Endodermal cell (in vitro differentiated cells): ENCODE results near the gene PTPRS. TPM values are rescaled to one million over a fixed set of nuclear protein-coding genes. Genes with fewer than 3 reads are reported as not detected.

Experiments used
- DNase-seq: peaks from one replicate; pipeline ENCODE4 v3.0.0-alpha.2; 2017
- H3K27ac ChIP-seq: 2 replicates; pipeline ENCODE4 v1.5.1; 2013; ENCODE audit warnings: mild to moderate bottlenecking, low read depth, low read length, moderate library complexity
- H3K27me3 ChIP-seq: 2 replicates; pipeline ENCODE4 v1.6.1; 2013; ENCODE audit warnings: mild to moderate bottlenecking, low read length, moderate library complexity; ENCODE audit not compliant: insufficient read depth, control insufficient read depth, poor library complexity, severe bottlenecking
- H3K36me3 ChIP-seq: 2 replicates; pipeline ENCODE4 v1.7.0; 2013; ENCODE audit warnings: mild to moderate bottlenecking, low read length, moderate library complexity; ENCODE audit not compliant: control insufficient read depth, insufficient read depth
- H3K4me1 ChIP-seq: one replicate; pipeline ENCODE4 v1.7.0; 2013; ENCODE audit warnings: low read length; ENCODE audit not compliant: control insufficient read depth, insufficient read depth
- H3K4me3 ChIP-seq: 2 replicates; pipeline ENCODE4 v1.5.1; 2013; ENCODE audit warnings: mild to moderate bottlenecking, low read length, moderate library complexity
- H3K9ac ChIP-seq: 2 replicates; pipeline ENCODE4 v1.6.1; 2013; ENCODE audit warnings: mild to moderate bottlenecking, low read length, moderate library complexity; ENCODE audit not compliant: poor library complexity, severe bottlenecking; ENCODE audit errors: extremely low read depth
- H3K9me3 ChIP-seq: 2 replicates; pipeline ENCODE4 v1.6.1; 2013; ENCODE audit warnings: mild to moderate bottlenecking, low read length, moderate library complexity; ENCODE audit not compliant: control insufficient read depth
- H3K27ac Mint-ChIP-seq: 2 replicates; pipeline ENCODE4 v1.8.0; 2020; ENCODE audit warnings: mixed read lengths
- H3K27me3 Mint-ChIP-seq: 2 replicates; pipeline ENCODE4 v1.8.0; 2021; ENCODE audit warnings: mild to moderate bottlenecking, mixed read lengths; ENCODE audit not compliant: insufficient read depth
- H3K36me3 Mint-ChIP-seq: 2 replicates; pipeline ENCODE4 v1.8.0; 2020; ENCODE audit warnings: low read depth, mixed read lengths
- H3K4me1 Mint-ChIP-seq: 2 replicates; pipeline ENCODE4 v1.8.0; 2020; ENCODE audit warnings: mixed read lengths
- H3K4me3 Mint-ChIP-seq: 2 replicates; pipeline ENCODE4 v1.8.0; 2020; ENCODE audit warnings: mild to moderate bottlenecking, moderate library complexity, mixed read lengths
- H3K9me3 Mint-ChIP-seq: 2 replicates; pipeline ENCODE4 v1.8.0; 2020; ENCODE audit warnings: mild to moderate bottlenecking, mixed read lengths
- WGBS, 2 experiments: methylation state at CpG; one replicate each; pipeline versions ENCODE4 v1.1.5 to v1.1.7; 2013; ENCODE audit warnings: missing lambda C conversion rate in 2 of 2, mixed read lengths in 1 of 2; ENCODE audit not compliant: insufficient coverage in 1 of 2, insufficient read length in 1 of 2; 5-methylcytosine and 5-hydroxymethylcytosine counted together
- total RNA-seq, 2 donors: library from RNA; stranded (reverse); fragmentation: NEBNext Ultra II Directional in 1 of 2; extraction: Animal tissue kit (Norgen Biotek cat#: 25700) in 1 of 2; gene quantifications; 2 replicates in 1 of 2; 3 replicates in 1 of 2; pipeline ENCODE4 v1.2.1, GENCODE V29; 2021
- TF ChIP-seq, protein P1 (sequence below): fragments of 200-600 bp; sonication (generic); conservative IDR thresholded peaks from 2 replicates; pipeline ENCODE4 v1.5.0; 2021; ENCODE audit warnings: antibody characterized with exemption, mild to moderate bottlenecking

PTPRS gene
- total RNA-seq, 2 donors from 2014 or later = 226 to 248 TPM

DNA sequence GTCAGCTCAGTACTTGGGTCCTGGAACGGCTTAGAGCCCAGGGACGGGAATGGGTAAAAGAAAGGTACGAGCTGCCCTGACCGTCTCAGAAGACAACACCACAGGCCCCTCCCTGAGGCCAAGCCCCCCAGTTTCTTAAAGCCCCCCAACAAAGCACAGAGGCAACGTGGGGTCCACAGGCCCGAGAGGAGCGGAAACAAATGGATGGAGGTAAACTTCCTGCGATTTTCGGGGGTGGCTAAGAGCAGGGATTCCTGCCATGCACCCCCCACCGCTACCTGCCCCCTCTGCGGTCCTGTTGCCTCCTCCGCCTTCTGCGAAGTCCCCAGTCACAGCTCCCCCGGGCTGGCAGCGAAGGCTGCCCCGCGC lies 48.2 kb downstream of the PTPRS start:
- DNase-seq = no peak
- peak overlapping the region; percentile 47 for H3K9ac ChIP-seq
- no peaks in the 10 kb centered on the region for H3K9me3 Mint-ChIP-seq
- H3K4me1 Mint-ChIP-seq = peaks cover 16% of the 10 kb centered on the region
- 25 to 31% methylated on average over 4 to 12 of the region's 17 CpGs for WGBS, 2 experiments
- H3K27me3 Mint-ChIP-seq = no peaks in the 10 kb centered on the region
- H3K4me1 ChIP-seq = no peaks in the 10 kb centered on the region
- H3K4me3 Mint-ChIP-seq = peak overlapping the region; percentile 64
- H3K36me3 ChIP-seq = no peaks in the 10 kb centered on the region
- H3K27ac ChIP-seq = no peak overlapping the region
- H3K4me3 ChIP-seq = peak overlapping the region; percentile 74
- no peaks in the 10 kb centered on the region for H3K27me3 ChIP-seq
- peaks cover 10% of the 10 kb centered on the region for H3K36me3 Mint-ChIP-seq
- no peaks in the 10 kb centered on the region for H3K9me3 ChIP-seq
- no peak overlapping the region for H3K27ac Mint-ChIP-seq
- TF ChIP-seq, protein P1, sequence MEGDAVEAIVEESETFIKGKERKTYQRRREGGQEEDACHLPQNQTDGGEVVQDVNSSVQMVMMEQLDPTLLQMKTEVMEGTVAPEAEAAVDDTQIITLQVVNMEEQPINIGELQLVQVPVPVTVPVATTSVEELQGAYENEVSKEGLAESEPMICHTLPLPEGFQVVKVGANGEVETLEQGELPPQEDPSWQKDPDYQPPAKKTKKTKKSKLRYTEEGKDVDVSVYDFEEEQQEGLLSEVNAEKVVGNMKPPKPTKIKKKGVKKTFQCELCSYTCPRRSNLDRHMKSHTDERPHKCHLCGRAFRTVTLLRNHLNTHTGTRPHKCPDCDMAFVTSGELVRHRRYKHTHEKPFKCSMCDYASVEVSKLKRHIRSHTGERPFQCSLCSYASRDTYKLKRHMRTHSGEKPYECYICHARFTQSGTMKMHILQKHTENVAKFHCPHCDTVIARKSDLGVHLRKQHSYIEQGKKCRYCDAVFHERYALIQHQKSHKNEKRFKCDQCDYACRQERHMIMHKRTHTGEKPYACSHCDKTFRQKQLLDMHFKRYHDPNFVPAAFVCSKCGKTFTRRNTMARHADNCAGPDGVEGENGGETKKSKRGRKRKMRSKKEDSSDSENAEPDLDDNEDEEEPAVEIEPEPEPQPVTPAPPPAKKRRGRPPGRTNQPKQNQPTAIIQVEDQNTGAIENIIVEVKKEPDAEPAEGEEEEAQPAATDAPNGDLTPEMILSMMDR = no peak

DNA sequence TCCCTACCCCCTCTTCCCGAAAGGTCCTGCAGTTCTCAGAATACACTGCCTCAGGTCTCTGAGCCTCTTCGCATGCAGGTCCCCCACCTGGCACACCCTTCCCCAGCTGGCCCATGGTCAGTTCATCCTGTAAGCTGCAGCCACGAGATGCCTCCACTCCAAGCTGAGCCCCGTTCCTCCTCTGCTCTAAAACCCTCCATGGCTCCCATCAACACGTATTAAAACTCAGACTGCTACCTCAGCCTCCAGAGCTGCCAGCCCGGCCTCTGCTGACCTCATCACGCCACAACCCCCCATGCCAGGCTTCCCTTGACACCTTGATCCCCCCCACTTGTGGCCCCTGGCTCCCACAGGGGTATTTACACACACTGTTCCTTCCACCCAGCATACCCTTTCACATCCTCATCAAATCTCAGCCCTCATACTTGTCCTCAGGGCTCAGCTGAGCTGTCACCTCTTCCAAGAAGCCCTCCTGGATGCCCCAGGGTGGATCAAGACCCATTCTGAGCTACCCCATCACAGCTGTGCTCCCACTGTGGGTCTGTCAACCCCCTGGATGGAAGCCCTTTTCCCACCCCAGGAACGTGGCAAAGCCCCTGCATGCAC lies 48.9 kb downstream of the PTPRS start:
- no peaks in the 10 kb centered on the region for H3K36me3 ChIP-seq
- no peak overlapping the region for H3K9ac ChIP-seq
- peaks cover 12% of the 10 kb centered on the region for H3K36me3 Mint-ChIP-seq
- H3K27me3 ChIP-seq = no peaks in the 10 kb centered on the region
- TF ChIP-seq, protein P1 = no peak
- H3K4me1 ChIP-seq = no peaks in the 10 kb centered on the region
- H3K9me3 Mint-ChIP-seq = no peaks in the 10 kb centered on the region
- H3K9me3 ChIP-seq = no peaks in the 10 kb centered on the region
- no peak for DNase-seq
- no peak overlapping the region for H3K27ac Mint-ChIP-seq
- no peaks in the 10 kb centered on the region for H3K27me3 Mint-ChIP-seq
- WGBS, 2 experiments = 92 to 94% methylated on average over 8 of the region's 8 CpGs
- H3K27ac ChIP-seq = no peak overlapping the region
- H3K4me3 ChIP-seq = peak overlapping the region; percentile 74
- peaks cover 16% of the 10 kb centered on the region for H3K4me1 Mint-ChIP-seq
- peak overlapping the region; percentile 64 for H3K4me3 Mint-ChIP-seq

Other genes with a start within 250 kb of the PTPRS start
- gene ZNRF4, start 114.6 kb upstream of the PTPRS start, total RNA-seq = not detected
- gene TINCR, start 227.1 kb upstream of the PTPRS start, total RNA-seq = 1 to 10 TPM in 1 of 2 donors, under 1 TPM in 1; 0.53 to 1.2 TPM